Caco-2 (cell line): ENCODE measurements around the gene RAB10. TPM values are rescaled to one million over a fixed set of nuclear protein-coding genes. Genes with fewer than 3 reads are reported as not detected.

Experiments used
- BruUV-seq: library from RNA; stranded (reverse); fragments of 400-500 nt; replicated peaks from 2 replicates; lab custom pipeline; 2021; lab: Mats Ljungman, UMichigan
- CTCF ChIA-PET: fragments of 300-600 bp; sonication (Branson Sonifier 250); formaldehyde crosslinking; loops from one replicate; lab custom pipeline; 2022; ENCODE audit warnings: antibody characterized with exemption; lab: Charles Lee
- POLR2A ChIA-PET: fragments of 300-600 bp; sonication (Branson Sonifier 250); formaldehyde crosslinking; loops from one replicate; lab custom pipeline; 2022; ENCODE audit warnings: antibody characterized with exemption; lab: Charles Lee
- DNase-seq, 2 experiments: peaks; one replicate each; pipeline versions ENCODE4 v3.0.0 to v3.0.0-alpha.2; 2020 to 2022
- H3K27me3 ChIP-seq: replicated peaks from 2 replicates; pipeline ENCODE4 v1.6.0; 2011; ENCODE audit warnings: low read length; ENCODE audit not compliant: control insufficient read depth, insufficient read depth
- H3K36me3 ChIP-seq: 2 replicates; pipeline ENCODE4 v1.5.1; 2011; ENCODE audit warnings: low read length; ENCODE audit not compliant: control insufficient read depth, insufficient read depth
- H3K4me1 ChIP-seq: fragments of 250-450 bp; sonication (Bioruptor Pico); 2 replicates; pipeline ENCODE4 v1.5.1; 2020; ENCODE audit warnings: mild to moderate bottlenecking
- H3K4me3 ChIP-seq: 2 replicates; pipeline ENCODE4 v1.5.1; 2011; ENCODE audit warnings: low read depth, mild to moderate bottlenecking, control low read depth, low read length
- H3K9me3 ChIP-seq: fragments of 250-450 bp; sonication (Bioruptor Pico); 2 replicates; pipeline ENCODE4 v1.5.1; 2020; ENCODE audit warnings: mild to moderate bottlenecking, moderate library complexity
- H3K27ac Mint-ChIP-seq: one replicate; pipeline ENCODE4 v1.8.0; 2022; ENCODE audit warnings: mixed read lengths; ENCODE audit not compliant: unreplicated experiment
- H3K27me3 Mint-ChIP-seq: one replicate; pipeline ENCODE4 v1.8.0; 2022; ENCODE audit warnings: mixed read lengths; ENCODE audit not compliant: insufficient read depth, unreplicated experiment
- H3K36me3 Mint-ChIP-seq: one replicate; pipeline ENCODE4 v1.8.0; 2022; ENCODE audit warnings: mild to moderate bottlenecking, mixed read lengths; ENCODE audit not compliant: insufficient read depth, unreplicated experiment
- H3K4me1 Mint-ChIP-seq: one replicate; pipeline ENCODE4 v1.8.0; 2022; ENCODE audit warnings: low read depth, mixed read lengths; ENCODE audit not compliant: unreplicated experiment
- H3K4me3 Mint-ChIP-seq: one replicate; pipeline ENCODE4 v1.8.0; 2022; ENCODE audit warnings: mild to moderate bottlenecking, moderate library complexity, mixed read lengths; ENCODE audit not compliant: unreplicated experiment
- H3K9me3 Mint-ChIP-seq: one replicate; pipeline ENCODE4 v1.8.0; 2022; ENCODE audit warnings: mixed read lengths; ENCODE audit not compliant: unreplicated experiment
- intact Hi-C: fragments of 100-400 bp; cut with micrococcal nuclease; formaldehyde crosslinking; loops from one replicate; pipeline ENCODE4 v1.10.0; 2022; ENCODE audit not compliant: unreplicated experiment
- total RNA-seq: library from RNA; stranded (reverse); gene quantifications from 2 replicates; pipeline ENCODE4 v1.2.3, GENCODE V29; 2022
- TF ChIP-seq, protein P1 (sequence below), 2 experiments: fragments of 200-600 bp in 1 of 2; IDR thresholded peaks; 1 replicate in 1 of 2; 2 replicates in 1 of 2; pipeline versions ENCODE4 v1.5.1 to v1.8.0; 2011 to 2022; ENCODE audit warnings: antibody characterized with exemption in 1 of 2, control low read depth in 1 of 2, inconsistent platforms in 1 of 2, low read depth in 1 of 2, low read length in 1 of 2, mild to moderate bottlenecking in 1 of 2, moderate library complexity in 1 of 2; ENCODE audit not compliant: insufficient read depth in 1 of 2, severe bottlenecking in 1 of 2, unreplicated experiment in 1 of 2

Gene RAB10
- total RNA-seq, 1 experiment from 2014 or later, result 213 TPM

DNA sequence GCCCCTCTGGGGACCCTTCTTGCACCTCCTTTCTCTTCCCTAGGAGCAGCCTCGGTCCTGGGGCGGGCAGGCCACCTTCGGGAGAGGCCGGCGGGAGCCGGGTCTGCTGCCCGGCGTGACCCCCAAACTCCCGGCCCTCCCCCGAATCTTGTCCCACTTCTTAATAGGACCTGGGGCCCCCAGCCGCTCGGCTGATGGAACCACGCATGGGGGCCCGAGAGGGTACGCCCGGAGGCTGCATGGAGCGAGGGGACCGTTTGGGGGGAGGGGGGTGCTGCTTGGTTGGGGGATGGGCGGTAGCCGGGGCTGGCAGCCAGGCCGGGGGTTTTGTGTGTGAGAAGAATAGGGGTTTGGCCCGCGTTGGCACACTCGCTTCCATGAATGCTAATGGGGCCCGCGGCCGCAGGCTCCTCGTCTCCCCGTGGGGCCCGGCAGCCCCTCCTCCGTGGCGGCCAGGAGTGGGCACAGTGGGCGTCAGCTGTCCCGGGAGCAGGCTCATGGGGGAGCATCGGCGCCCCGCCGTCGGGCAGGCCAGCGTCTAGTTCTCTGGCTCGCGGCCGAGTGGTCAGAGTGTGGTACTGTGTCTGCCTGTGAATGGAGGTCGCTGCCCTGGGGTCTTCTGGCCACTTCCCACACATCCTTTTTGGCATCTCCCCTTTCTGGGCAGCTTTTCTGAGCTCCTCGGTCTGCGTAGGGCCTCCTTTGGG lies 140.0 kb downstream of the RAB10 start:
- TF ChIP-seq, protein P1, sequence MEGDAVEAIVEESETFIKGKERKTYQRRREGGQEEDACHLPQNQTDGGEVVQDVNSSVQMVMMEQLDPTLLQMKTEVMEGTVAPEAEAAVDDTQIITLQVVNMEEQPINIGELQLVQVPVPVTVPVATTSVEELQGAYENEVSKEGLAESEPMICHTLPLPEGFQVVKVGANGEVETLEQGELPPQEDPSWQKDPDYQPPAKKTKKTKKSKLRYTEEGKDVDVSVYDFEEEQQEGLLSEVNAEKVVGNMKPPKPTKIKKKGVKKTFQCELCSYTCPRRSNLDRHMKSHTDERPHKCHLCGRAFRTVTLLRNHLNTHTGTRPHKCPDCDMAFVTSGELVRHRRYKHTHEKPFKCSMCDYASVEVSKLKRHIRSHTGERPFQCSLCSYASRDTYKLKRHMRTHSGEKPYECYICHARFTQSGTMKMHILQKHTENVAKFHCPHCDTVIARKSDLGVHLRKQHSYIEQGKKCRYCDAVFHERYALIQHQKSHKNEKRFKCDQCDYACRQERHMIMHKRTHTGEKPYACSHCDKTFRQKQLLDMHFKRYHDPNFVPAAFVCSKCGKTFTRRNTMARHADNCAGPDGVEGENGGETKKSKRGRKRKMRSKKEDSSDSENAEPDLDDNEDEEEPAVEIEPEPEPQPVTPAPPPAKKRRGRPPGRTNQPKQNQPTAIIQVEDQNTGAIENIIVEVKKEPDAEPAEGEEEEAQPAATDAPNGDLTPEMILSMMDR (IDR thresholded peaks at IDR 0.05; ENCODE audit: insufficient read depth in 1 of 2, low read depth in 1 of 2, low read length in 1 of 2, severe bottlenecking in 1 of 2, unreplicated experiment in 1 of 2), result no peak
- peak overlapping the region; percentile 83 for H3K4me3 Mint-ChIP-seq
- H3K36me3 Mint-ChIP-seq, result peaks cover 5% of the 10 kb centered on the region
- BruUV-seq, result no TSS peak
- POLR2A ChIA-PET, result no interaction called here
- DNase-seq, result peak in 1 of 2 experiments; percentile 31
- H3K27me3 Mint-ChIP-seq, result peaks cover 4% of the 10 kb centered on the region
- Histone ChIP-seq H3K36me3 (peaks cover 2% of the 10 kb centered on the region; the same call in 1 of the 2 replicates), H3K4me3 (peak overlapping the region; percentile 84), H3K9me3 (no peaks in the 10 kb centered on the region), H3K27me3 (no peaks in the 10 kb centered on the region), H3K4me1 (no peaks in the 10 kb centered on the region)
- intact Hi-C loops, result no loop called here
- H3K27ac Mint-ChIP-seq, result peak overlapping the region; percentile 75
- no peaks in the 10 kb centered on the region for H3K9me3 Mint-ChIP-seq
- peaks cover 15% of the 10 kb centered on the region for H3K4me1 Mint-ChIP-seq
- CTCF ChIA-PET, result interaction anchor here (0.6 to 0.8 kb wide), 2 partner anchors 11 to 48 kb away, joined by 3 read pairs; no protein-coding TSS in a partner anchor

DNA sequence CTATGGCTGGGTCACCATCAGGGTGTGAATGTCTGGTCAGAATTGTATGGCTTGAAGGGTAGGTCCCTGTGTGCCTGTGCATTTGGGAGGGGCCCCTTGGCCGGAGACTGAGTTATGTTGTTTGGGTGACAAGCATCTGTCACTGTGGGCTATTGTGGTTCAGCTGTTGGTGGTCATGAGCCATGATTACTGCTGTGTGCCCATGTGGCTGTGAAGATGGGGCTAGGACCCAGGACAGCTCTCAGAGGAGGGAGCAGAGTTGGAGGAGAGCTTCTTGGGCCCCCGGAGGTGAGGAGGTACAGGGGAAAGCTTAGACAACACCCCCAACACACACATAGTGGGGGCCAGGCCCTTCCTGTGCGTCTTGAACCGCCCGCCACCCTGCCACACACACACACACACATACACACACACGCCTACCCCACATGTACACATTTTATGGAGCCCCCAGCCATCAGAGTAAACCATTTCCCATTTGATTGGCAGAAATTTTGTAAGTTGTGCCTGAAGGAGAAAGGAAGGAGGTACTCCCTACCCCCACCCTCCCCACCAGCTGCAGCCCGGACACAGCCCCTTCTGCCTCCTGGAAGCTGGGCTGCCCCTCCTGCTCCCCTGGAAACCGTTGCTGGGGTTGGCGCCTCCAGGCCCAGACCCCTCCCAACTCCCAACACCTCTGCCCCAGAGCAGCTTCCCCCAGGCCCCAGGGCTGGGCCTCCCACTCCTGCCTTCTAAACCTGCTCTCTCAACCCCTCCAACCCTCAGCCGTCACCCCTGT lies 141.0 kb downstream of the RAB10 start:
- BruUV-seq, result no TSS peak
- Histone ChIP-seq H3K4me1 (peaks cover 4% of the 10 kb centered on the region; the same call in 1 of the 2 replicates), H3K27me3 (no peaks in the 10 kb centered on the region), H3K9me3 (no peaks in the 10 kb centered on the region), H3K4me3 (no peak overlapping the region), H3K36me3 (peaks cover 2% of the 10 kb centered on the region; the same call in 1 of the 2 replicates)
- intact Hi-C loops, result no loop called here
- ChIA-PET CTCF (interaction anchor here (0.6 to 0.9 kb wide), 3 partner anchors 10 to 49 kb away, joined by 3 to 5 read pairs (median 3); no protein-coding TSS in a partner anchor), POLR2A (no interaction called here)
- H3K4me3 Mint-ChIP-seq, result peak overlapping the region; percentile 65
- peak in 1 of 2 experiments; percentile 29 for DNase-seq
- no peaks in the 10 kb centered on the region for H3K9me3 Mint-ChIP-seq
- TF ChIP-seq, protein P1 (IDR thresholded peaks at IDR 0.05; ENCODE audit: insufficient read depth in 1 of 2, low read depth in 1 of 2, low read length in 1 of 2, severe bottlenecking in 1 of 2, unreplicated experiment in 1 of 2), result no peak
- H3K4me1 Mint-ChIP-seq, result peaks cover 15% of the 10 kb centered on the region
- peak overlapping the region; percentile 30 for H3K27ac Mint-ChIP-seq
- peaks cover 5% of the 10 kb centered on the region for H3K36me3 Mint-ChIP-seq
- H3K27me3 Mint-ChIP-seq, result peaks cover 4% of the 10 kb centered on the region
